ENCODE results near the gene SLC2A2.

SLC2A2 gene

DNA sequence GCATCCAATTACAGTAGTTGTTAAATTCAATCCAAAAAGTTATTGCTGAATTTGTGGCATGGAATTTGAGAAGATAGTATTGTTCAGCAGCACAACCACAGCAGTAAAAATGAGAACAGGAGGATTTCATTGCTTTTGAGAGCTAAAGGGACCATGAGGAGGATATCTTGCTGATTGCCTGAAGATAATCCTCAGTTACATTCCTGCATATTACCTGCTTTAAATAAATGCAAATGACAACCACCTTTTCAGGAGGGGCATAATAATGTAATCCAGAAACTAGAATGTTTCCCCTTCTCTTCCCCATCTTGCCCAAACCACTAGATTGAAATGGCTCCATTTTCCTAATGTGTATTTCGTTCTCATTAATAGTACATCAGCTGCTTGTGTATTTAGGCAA is 35.2 kb upstream of the SLC2A2 start:
- no peak overlapping the region for H3K4me3 ChIP-seq (ENCODE audit: low read depth, low read length)
- H3K9me3 ChIP-seq, result no peaks in the 10 kb centered on the region
- H3K27me3 ChIP-seq, result no peaks in the 10 kb centered on the region
- H3K4me1 ChIP-seq, result no peaks in the 10 kb centered on the region
- DNase-seq, result no peak
- TF ChIP-seq, protein P1, sequence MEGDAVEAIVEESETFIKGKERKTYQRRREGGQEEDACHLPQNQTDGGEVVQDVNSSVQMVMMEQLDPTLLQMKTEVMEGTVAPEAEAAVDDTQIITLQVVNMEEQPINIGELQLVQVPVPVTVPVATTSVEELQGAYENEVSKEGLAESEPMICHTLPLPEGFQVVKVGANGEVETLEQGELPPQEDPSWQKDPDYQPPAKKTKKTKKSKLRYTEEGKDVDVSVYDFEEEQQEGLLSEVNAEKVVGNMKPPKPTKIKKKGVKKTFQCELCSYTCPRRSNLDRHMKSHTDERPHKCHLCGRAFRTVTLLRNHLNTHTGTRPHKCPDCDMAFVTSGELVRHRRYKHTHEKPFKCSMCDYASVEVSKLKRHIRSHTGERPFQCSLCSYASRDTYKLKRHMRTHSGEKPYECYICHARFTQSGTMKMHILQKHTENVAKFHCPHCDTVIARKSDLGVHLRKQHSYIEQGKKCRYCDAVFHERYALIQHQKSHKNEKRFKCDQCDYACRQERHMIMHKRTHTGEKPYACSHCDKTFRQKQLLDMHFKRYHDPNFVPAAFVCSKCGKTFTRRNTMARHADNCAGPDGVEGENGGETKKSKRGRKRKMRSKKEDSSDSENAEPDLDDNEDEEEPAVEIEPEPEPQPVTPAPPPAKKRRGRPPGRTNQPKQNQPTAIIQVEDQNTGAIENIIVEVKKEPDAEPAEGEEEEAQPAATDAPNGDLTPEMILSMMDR (IDR thresholded peaks at IDR 0.05; ENCODE audit: low read depth, low read length), result no peak
- no peaks in the 10 kb centered on the region for H3K36me3 ChIP-seq

DNA sequence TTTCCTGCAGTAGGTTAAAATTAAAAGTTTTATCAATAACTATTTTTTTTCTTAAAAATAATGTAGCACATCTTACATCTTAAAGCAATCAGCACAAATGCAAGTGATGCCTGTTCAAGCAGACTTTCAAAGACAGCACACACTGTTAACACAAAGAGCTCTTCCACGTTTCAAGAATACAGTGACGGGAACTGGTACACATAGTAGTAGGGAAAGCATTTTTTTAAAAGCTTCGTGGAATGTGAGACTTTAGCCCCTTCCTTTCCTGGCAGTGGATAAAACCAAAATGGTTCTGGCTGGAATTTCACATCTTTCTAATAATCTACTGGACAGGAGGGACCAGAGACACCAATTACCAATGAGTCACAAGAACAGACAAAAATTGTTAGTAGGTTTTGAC is 33.5 kb upstream of the SLC2A2 start:
- no peak for DNase-seq
- no peak overlapping the region for H3K4me3 ChIP-seq (ENCODE audit: low read depth, low read length)

DNA sequence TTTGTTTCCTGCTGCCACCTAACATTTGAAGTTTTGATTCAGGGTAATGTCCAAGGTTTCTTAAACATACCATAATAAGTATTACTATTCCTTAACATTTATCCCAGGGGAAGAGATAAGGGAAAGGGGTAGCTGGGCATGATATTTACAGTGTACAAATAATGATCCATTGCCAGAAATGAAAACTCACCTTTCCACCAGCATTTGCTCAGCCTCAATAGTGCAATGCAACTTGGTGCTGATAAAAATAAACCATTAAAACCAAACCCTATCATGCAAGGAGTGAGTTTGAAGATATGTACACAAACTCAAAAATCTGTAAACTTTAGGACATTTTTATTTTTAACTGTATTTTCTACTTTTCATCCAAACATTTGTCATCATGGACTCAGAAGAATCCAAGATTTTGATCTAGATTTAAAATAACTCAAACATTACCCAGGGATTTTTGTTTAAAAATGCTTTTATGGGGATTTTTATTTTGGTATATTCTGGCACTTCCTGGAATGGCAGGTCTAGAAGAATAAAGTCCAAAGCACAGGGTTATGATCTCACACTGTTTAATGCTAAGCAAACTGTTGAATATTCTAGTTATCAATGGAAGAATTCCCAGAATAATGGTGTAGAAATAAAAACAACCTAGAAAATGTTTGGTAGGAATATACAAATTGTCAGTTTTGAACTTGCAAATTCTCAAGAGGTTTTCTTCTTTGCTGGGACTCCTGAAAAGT is 32.5 kb upstream of the SLC2A2 start:
- H3K9me3 ChIP-seq, result no peaks in the 10 kb centered on the region
- no peak overlapping the region for H3K4me3 ChIP-seq (ENCODE audit: low read depth, low read length)
- H3K27me3 ChIP-seq, result no peaks in the 10 kb centered on the region
- H3K4me1 ChIP-seq, result no peaks in the 10 kb centered on the region
- no peaks in the 10 kb centered on the region for H3K36me3 ChIP-seq
- no peak for DNase-seq
- TF ChIP-seq, protein P1 (IDR thresholded peaks at IDR 0.05; ENCODE audit: low read depth, low read length), result no peak

More for the DNA sequence above, 33.5 kb upstream of the SLC2A2 start:
- H3K27me3 ChIP-seq, result no peaks in the 10 kb centered on the region
- no peaks in the 10 kb centered on the region for H3K4me1 ChIP-seq
- TF ChIP-seq, protein P1 (IDR thresholded peaks at IDR 0.05; ENCODE audit: low read depth, low read length), result no peak
- no peaks in the 10 kb centered on the region for H3K9me3 ChIP-seq
- H3K36me3 ChIP-seq, result no peaks in the 10 kb centered on the region

DNA sequence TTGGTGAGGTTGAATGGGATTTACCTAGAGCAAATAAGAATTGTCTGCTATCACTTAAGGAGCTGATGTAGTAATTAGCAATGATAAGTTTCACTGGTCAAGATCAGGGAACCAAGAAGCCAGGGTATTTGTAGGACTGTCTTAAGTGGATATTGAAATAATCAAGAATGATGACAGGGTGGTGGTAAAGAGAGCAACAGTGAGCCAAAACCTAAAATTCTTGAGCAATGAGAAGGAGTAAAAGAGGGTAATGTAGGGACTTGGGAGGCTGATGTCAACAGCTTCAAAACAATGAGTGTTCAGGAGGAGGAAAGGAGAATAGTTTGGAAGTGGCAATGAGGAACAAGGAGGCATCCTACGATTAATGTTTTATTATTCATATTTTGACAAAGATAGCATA is 31.5 kb upstream of the SLC2A2 start:
- Histone ChIP-seq H3K4me3 (ENCODE audit: low read depth, low read length) (no peak overlapping the region), H3K27me3 (no peaks in the 10 kb centered on the region), H3K4me1 (no peaks in the 10 kb centered on the region), H3K9me3 (no peaks in the 10 kb centered on the region), H3K36me3 (no peaks in the 10 kb centered on the region)
- TF ChIP-seq, protein P1 (IDR thresholded peaks at IDR 0.05; ENCODE audit: low read depth, low read length), result no peak
- DNase-seq, result no peak

DNA sequence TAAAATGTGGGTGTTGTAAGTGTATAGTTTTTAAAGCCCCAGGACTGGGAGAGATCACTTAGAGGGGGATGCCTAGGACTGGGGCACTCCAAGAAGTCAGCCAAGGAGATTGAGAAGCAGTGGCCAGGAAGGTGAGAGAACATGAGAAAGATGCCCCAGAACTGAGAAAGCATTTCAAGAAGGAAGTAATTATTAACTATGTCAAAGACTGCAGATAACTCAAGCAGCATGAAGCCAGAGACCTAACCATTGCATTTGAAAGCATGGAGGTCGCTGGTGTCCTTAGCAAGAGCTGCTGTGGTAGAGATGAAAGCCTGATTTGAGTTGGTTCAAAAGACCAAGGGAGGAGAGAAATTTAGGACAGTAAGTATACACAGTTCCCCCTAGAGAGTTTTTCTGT is 30.6 kb upstream of the SLC2A2 start:
- Histone ChIP-seq H3K36me3 (no peaks in the 10 kb centered on the region), H3K9me3 (no peaks in the 10 kb centered on the region), H3K27me3 (no peaks in the 10 kb centered on the region), H3K4me3 (ENCODE audit: low read depth, low read length) (no peak overlapping the region), H3K4me1 (no peaks in the 10 kb centered on the region)
- DNase-seq, result no peak
- TF ChIP-seq, protein P1 (IDR thresholded peaks at IDR 0.05; ENCODE audit: low read depth, low read length), result no peak

DNA sequence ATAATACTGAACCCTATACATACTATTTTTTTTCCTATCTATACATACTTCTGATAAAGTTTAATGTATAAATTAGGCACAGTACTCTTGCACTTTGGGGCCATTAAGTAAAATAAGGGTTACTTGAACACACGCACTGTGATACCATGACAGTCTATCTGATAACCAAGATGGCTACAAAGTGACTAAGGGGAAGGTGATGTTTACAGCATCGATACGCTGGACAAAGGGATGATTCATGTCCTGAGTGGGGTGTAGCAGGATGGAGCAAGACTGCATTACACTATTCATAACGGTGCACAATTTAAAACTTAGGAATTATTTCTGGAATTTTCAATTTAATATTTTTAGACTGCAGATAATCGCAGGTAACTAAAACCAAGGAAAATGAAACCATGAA is 30.0 kb upstream of the SLC2A2 start:
- no peak overlapping the region for H3K4me3 ChIP-seq (ENCODE audit: low read depth, low read length)
- no peaks in the 10 kb centered on the region for H3K9me3 ChIP-seq
- no peak for DNase-seq
- no peaks in the 10 kb centered on the region for H3K36me3 ChIP-seq
- no peaks in the 10 kb centered on the region for H3K4me1 ChIP-seq
- TF ChIP-seq, protein P1 (IDR thresholded peaks at IDR 0.05; ENCODE audit: low read depth, low read length), result no peak
- no peaks in the 10 kb centered on the region for H3K27me3 ChIP-seq
